ENCODE measurements around the gene ERAS. TPM values are rescaled to one million over a fixed set of nuclear protein-coding genes. Genes with fewer than 3 reads are reported as not detected.

The ERAS gene
- total RNA-seq, 1 experiment from 2014 or later = not detected

GRCh38 chrX:48801280-48802088 is 24.8 kb upstream of the ERAS start, which contains the start of gene HDAC6:
TSS of gene HDAC6 (plus strand) at chrX:48802067. CDS start at chrX:48802693, 626 bp downstream.
- RAD21 ChIA-PET (ENCODE audit: low non-redundant PET in 1 of 2, low total read pairs in 2 of 2, uncharacterized antibody in 2 of 2, unreplicated experiment in 2 of 2) = no interaction called here
- Histone ChIP-seq H3K9me3 (ENCODE audit: control insufficient read depth in 1 of 2, insufficient read depth in 1 of 2, low read depth in 1 of 2, low read length in 2 of 2) (no peaks in the 10 kb centered on the region), H3K4me3 (replicated peaks in 1 of 2; ENCODE audit: low read depth in 1 of 2, low read length in 2 of 2) (peak within 1 kb of the TSS; percentile 72 to 73), H3K9me2 (ENCODE audit: insufficient read depth) (no peaks in the 10 kb centered on the region), H3K9ac (ENCODE audit: low read length) (peak within 1 kb of the TSS; percentile 83), H3K27ac (ENCODE audit: low read depth, low read length) (peak within 1 kb of the TSS; percentile 80), H3K27me3 (ENCODE audit: insufficient read depth, low read length) (no peaks in the 10 kb centered on the region), H3K4me2 (ENCODE audit: low read length) (peak within 1 kb of the TSS; percentile 84), H4K20me1 (ENCODE audit: insufficient read depth) (no peaks in the 10 kb centered on the region), H3K79me2 (ENCODE audit: insufficient read depth, low read length) (peaks cover 2% of the 10 kb centered on the region; the same call in 1 of the 2 replicates), H3K36me3 (ENCODE audit: control insufficient read depth in 1 of 2, insufficient read depth in 2 of 2, low read length in 2 of 2) (no peaks in the 10 kb centered on the region; a peak in 2 of 4 replicates), H2AFZ (ENCODE audit: low read depth, low read length, poor library complexity, severe bottlenecking) (no peak within 1 kb of the TSS), H3K4me1 (ENCODE audit: control insufficient read depth in 1 of 2, insufficient read depth in 2 of 2, low read length in 2 of 2) (peaks cover 9 to 14% of the 10 kb centered on the region in 2 experiments; a peak in 2 of 4 replicates)
- POLR2A ChIA-PET = interaction anchor here (0.6 to 2.2 kb wide), 5 partner anchors 64 to 434 kb away, joined by 3 to 7 read pairs (median 4); partner anchors contain the start of genes GRIPAP1, PQBP1, SUV39H1 and TIMM17B
- peak; percentile 84 for ATAC-seq
- BruUV-seq (replicated peaks) = no TSS peak
- intact Hi-C loops (cut with micrococcal nuclease) = loop anchor here (10.0 kb wide), 1 partner anchor 93 kb away; the partner anchor contains the start of genes PQBP1 and TIMM17B
- peak; percentile 97 for DNase-seq (ENCODE audit: low read depth, low spot score)
- TF ChIP-seq YY1 (IDR thresholded peaks at IDR 0.05; ENCODE audit: extremely low read depth, insufficient replicate concordance, low read depth, low read length) = no peak
- peak; percentile 39; the same call in 1 of the 2 replicates for TF ChIP-seq POLR2AphosphoS5 (IDR thresholded peaks at IDR 0.05; ENCODE audit: low read depth, low read length)
- TF ChIP-seq, protein P1, sequence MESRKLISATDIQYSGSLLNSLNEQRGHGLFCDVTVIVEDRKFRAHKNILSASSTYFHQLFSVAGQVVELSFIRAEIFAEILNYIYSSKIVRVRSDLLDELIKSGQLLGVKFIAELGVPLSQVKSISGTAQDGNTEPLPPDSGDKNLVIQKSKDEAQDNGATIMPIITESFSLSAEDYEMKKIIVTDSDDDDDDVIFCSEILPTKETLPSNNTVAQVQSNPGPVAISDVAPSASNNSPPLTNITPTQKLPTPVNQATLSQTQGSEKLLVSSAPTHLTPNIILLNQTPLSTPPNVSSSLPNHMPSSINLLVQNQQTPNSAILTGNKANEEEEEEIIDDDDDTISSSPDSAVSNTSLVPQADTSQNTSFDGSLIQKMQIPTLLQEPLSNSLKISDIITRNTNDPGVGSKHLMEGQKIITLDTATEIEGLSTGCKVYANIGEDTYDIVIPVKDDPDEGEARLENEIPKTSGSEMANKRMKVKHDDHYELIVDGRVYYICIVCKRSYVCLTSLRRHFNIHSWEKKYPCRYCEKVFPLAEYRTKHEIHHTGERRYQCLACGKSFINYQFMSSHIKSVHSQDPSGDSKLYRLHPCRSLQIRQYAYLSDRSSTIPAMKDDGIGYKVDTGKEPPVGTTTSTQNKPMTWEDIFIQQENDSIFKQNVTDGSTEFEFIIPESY (IDR thresholded peaks at IDR 0.05; ENCODE audit: extremely low read depth, insufficient replicate concordance, low read length) = peak; percentile 92
- CTCF ChIA-PET = no interaction called here

Data from HCT116 (cell line).